OCI-LY3 (cell line): ENCODE results near the gene CCDC138.

Source experiments
- EZH2phosphoT487 ChIP-seq: fragments of 200-600 bp; shearing (Covaris generic); IDR thresholded peaks from 2 replicates; pipeline ENCODE4 v1.6.1; 2018; ENCODE audit warnings: antibody characterized with exemption, mixed run types, low read depth
- TF ChIP-seq, protein P1 (sequence below): fragments of 200-600, 300-600 bp; sonication (generic); IDR thresholded peaks from 2 replicates; pipeline ENCODE4 v1.5.1; 2014; ENCODE audit warnings: antibody characterized with exemption, low read length, low read depth

DNA sequence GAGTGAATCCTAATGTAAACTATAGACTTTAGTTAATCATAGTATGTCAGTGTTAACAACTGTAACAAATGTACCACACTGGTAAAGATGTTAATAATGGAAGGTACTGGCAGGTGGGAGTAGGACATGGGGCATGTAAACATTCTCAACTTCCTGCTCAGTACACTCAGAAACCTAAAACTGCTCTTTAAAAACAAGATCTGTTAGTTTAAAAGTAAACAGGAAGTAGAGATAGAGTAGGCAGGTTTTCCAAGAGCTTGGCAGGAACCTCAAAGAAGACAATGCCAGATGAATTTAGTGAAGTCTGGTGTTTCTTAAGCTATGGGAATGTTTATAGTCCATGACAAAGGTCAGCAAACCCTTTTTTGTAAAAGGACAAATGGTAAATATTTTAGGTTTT lies 46.6 kb downstream of the CCDC138 start:
- TF ChIP-seq, protein P1, sequence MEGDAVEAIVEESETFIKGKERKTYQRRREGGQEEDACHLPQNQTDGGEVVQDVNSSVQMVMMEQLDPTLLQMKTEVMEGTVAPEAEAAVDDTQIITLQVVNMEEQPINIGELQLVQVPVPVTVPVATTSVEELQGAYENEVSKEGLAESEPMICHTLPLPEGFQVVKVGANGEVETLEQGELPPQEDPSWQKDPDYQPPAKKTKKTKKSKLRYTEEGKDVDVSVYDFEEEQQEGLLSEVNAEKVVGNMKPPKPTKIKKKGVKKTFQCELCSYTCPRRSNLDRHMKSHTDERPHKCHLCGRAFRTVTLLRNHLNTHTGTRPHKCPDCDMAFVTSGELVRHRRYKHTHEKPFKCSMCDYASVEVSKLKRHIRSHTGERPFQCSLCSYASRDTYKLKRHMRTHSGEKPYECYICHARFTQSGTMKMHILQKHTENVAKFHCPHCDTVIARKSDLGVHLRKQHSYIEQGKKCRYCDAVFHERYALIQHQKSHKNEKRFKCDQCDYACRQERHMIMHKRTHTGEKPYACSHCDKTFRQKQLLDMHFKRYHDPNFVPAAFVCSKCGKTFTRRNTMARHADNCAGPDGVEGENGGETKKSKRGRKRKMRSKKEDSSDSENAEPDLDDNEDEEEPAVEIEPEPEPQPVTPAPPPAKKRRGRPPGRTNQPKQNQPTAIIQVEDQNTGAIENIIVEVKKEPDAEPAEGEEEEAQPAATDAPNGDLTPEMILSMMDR = no peak
- TF ChIP-seq EZH2phosphoT487 = no peak
